GM19467 (cell line): ENCODE measurements around the gene TGFBR3L.
"Not testable (repeated sequence)": the region's sequence is repeated elsewhere in the genome, so short reads cannot be mapped to it uniquely, and the experiment has no call there.

Experiments
- ATAC-seq: cut with Tn5 transposase; IDR thresholded peaks from one replicate; pipeline ENCODE4 v1.9.1; 2021; ENCODE audit warnings: mild to moderate bottlenecking, moderate library complexity; ENCODE audit not compliant: unreplicated experiment

The TGFBR3L gene

DNA sequence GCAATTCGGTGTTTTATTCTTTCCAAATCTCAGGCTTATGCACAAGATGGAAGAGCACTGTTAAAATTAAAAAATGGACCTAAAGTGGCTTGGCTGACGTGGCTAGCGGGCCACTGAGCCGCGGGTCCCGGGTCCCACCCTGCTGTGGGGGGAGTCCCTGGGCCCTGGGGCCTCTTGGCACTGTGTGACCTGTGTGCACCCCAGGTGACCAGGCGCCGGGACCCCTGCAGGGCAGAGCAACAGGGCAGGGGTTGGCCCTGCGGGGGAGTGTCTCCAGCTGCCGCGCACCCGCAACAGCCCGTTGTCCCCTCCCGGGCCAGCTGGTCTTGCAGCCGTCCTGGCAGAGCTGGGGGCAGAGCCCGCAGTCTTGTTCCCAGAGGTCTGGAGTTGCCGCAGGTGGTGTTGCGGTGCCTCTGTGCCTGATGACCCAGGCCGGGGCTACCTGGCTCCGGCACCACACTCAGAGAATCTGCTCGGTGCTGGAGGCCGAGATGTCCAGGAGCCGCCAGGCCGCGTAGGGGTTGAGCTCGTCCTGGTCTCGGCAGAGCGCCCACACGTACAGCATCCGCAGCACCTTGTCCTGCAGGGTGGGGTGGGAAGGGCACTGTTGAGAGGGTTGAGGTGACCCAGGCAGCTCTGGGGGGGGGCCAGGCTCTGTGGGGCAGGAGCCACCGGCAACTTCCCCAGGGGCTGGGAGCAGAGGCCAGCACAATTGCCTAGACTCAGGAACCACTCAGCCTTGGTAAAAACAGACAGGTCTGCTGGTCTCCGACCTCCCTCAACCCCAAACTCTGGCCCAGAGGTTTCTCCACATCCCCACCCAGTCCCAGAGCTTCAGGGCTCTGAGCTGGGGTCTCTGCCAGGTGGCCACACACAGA is 12.3 kb downstream of the TGFBR3L start:
- ATAC-seq: no peak

DNA sequence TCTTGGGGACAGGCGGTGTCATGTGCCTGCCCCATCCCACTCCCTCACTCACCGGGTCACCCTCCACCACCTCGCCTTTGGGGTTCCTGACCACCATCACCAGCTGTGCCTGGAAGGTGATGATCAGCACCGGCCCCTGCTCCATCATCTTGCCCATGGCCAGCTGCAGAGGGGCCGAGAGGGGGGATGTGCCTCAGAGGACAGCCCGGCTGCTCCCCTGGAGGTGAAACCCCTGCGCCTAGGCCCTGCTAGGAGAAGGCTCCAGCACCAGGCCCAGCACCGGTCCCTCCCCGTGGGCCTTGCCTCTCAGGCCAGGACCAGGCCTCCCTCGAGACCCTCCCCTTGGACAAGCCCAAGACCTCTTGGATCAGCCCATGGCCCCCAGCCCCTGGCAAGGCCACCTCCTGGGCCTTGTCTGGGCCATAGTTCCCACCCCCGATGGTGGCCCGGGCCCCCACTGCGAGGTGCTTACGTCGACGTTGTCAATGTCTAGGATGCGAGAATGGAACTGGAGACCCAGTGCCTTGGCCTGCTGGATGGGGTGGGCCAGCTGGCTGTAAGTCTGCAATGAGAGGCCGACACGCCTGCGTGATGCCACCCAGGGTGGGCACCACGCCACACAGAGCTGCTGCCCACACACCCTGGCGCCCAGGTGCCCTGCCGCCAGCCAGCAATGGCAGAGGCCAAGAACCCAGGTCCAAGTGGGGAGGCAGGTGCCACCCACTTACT is 13.1 kb downstream of the TGFBR3L start:
- ATAC-seq: no peak

DNA sequence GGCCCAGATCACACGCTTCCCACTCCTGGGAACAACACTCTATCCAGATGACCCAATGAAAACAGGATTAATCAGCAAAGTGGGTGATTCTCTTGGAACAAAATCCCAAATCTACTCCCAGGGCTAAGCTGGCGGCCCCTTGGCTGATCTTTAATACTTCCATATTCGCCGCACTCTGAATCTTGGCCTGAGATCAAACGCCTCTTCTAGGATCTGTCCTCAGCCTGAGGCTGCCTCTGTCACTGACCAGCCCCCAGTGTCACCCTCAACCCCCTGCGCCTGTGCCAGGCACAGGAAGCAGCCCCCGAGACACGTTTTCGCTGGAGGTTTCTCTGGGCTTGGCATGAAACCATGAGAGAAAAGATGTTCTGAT is 13.7 kb downstream of the TGFBR3L start:
- ATAC-seq: no peak

DNA sequence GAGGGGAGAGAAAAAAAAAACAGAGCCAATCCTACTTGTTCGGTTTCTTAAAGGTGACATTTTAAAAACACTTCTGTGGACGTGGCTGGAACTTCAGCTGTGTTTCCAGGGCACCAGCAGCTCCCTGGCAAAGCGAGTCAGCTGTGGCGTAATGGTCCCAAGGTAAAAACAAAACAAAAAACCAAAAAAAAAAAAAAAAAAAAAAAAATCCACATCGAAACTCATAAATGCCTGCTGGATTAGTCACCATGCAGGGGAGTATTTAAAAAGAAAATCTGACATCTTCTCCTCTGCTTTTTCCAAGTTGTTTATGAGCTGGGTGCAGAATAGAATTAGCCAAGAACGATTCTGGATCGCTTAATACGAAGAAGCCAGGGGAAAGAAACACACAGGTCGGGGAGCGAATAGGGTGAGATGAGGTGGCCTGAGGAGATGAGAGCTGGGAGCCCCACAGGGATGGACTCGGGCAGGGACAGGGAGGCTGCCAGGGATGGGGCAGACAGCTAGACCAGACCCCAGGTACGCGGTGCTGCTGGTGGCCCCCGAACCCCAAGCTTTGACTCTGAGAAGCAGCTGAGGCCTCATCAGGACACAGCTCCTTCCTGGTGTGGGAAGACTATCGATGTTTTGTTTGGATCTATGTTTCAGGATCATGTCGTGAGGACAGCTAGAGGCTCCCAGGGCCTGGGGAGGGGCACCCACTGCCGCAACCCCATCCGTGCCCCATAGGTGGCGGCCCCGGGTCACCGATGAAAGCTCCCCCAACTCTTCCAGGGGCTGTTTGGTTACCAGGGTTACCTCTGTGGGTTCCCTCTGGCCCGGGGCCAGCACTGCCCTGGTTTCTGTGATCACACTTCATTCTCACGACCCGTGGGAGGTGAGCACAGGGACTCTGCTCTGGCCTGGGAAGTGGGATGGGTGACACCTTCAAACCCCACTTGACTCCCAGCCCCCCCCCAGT is 14.4 kb downstream of the TGFBR3L start:
- no peak for ATAC-seq

DNA sequence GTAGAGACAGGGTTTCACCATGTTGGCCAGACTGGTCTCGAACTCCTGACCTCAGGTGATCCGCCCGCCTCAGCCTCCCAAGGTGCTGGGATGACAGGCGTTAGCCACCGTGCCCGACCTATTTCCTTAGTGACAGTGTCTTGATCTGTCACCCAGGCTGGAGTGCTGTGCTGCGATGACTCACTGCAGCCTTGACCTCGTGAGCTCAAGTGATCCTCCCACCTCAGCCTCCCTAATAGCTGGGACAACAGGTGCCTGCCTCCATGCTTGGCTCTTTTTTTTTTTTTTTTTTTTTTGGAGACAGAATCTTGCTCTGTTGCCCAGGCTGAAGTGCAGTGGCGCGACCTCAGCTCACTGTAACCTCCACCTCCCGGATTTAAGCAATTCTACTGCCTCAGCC is 15.4 kb downstream of the TGFBR3L start:
- not testable (repeated sequence) for ATAC-seq

DNA sequence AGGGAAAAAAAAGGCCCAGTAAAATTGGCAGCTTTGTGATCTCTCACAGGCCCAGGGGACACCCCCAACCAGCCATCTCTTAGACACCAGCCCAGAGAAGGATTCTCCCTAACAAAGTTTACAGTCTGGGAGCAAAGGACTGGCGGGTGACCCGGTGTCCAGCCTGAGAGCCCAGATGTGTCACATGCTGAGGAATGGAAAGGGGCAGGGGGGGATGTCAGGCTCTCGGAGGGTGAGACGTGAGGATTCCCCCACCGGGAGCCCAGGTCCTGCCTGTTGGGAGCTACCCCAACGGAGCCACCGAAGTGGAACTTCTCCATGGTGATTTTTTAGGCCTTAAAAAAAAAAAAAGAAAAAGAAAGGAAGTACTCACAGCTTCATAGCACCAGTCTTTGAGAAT is 16.1 kb downstream of the TGFBR3L start:
- ATAC-seq: no peak

DNA sequence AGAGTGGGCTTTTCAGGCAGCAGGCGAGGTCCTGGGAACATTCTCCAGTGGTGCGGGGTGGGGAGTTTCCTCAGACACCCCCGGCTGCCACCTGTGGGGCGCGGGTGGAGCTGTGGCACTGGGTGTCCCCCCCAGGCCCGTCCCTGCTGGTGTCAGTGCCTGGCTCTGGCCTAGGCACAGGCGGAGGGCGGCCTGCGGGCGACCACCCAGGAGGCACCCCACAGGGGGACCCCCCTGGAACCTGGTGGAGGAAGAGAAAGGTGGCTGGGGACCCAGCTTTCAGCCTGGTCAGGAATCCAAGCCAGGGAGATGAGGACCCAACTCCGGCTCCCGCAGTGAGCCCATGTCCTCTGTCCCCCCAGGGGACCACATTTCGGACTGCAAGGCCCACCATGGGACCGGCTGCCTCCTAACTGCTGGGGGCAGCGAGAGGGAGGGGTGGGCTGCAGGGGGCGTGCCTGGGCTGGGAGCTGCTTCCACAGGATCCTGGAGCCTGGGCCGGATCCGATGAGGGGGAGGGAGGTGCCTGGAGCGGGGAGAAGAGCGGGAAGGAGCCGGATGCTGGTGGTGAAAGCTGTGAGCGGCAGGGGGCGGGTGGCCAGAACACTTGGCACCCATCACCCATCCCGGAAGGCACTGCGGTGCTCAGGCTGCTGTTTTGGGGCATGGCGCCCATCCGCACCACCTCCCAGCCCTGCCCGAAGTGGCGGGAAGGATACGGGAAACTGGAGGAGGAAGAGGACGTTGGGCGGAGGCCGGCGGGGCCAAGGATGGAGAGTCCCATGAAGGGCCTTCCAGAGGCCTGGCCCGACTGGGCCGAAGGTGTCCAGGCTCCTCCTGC is 16.8 kb downstream of the TGFBR3L start:
- ATAC-seq: no peak

DNA sequence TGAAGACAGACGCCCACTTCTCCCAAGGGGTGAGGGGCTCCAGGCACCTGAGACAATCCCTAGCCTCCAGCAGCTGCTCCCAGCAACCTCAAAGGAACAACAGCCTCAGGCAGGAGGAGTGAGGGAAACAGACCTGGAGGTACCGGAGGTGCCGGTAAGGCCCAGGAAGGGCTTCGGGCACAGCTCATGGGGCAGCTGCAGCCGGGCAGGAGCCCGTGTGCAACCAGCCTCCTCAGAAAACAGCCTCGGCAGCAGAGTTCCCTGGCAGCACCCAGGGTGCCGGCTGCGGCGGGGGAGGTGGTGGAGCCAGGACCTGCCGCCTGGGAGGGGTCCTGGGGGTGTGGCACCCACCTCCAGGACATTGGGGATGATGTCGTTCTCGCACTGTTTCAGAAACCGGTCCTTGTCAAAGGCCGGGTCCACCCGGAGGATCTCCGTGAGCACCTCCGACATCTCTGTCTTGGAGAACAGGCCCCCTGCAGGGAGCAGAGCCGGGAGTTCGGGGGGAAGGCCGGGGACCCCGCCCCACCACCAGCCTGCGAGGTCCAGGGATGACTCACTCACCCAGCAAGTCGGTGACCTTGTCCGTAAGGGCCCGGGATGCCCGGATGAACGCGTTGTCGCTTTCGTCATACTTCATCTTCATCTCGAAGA is 17.8 kb downstream of the TGFBR3L start:
- no peak for ATAC-seq

DNA sequence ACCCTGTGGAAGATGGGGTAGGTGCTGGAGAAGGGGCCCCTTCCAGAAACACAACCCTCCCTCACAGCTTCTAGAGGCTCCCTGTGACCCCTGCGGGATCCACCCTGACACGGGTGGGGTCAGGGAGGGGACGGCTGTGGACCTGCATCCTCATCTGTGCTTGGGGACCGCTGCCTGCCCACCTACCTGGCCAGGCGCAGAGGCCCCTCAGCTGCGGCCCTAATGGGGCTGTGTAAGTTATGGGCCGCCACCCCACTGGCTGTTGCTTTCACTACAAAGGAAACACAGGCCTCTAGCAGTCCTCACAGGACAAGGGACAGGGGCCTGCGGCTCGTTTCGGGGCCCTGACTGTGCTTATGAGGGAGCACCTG is 18.3 kb downstream of the TGFBR3L start:
- no peak for ATAC-seq

DNA sequence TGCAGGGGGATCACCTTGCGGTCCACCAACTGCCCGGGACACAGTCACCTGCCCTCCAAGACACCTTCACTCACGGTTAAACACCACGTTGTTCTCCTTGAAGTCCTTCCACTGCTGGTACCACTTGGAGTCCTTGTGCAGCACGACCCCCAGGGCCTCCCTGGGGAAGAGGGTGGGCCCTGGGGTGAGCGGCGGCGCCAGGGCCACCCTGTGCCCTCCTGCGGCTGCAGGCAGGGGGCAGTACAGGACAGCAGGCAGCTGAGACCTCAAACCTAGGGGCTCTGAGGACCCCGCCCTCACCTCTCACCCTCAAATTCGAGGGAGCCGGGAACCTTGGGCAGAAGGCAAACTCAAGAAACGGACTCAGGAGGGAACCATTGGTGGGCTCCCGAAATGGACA is 18.8 kb downstream of the TGFBR3L start:
- no peak for ATAC-seq

DNA sequence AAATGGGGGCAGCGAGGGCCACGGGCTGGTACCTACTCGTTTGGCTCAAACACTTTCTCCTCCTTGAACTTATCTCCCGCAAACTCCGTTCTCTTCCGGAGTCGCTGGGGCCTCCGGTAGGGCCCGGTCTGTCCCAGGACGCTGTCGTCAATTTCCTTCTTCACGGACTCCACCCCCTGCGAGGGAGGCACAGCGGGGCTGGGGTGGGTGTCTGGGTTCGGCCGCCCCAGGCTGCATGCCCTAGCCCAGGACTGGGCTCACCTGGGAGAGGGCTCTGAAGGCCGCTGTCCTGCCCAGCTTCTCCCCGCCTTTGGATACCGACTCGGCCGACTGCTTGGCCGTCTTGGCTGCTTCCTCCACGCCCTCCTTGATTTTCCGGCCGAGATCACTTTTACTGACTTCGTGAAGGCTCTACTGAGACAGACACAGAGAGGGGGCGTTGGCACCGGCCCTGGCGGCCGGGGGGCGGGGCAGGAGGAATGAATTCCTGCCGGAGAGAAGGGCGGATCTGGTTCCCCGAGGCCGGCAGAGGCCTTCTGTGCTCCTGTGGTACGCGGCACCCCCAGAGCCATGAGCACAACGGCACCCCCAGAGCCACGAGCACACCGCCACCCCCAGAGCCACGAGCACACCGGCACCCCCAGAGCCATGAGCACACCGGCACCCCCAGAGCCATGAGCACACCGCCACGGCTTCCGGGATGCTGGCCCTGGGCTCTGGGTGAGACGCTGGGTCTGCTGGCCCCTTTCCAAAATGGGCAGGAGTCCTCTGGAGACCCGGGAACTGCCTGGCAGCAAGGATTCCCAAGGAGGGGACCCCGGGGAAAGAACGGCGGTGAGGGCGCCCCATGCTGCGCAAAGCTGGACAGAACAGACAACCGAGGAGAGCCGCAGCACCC is 19.4 kb downstream of the TGFBR3L start:
- ATAC-seq: no peak

DNA sequence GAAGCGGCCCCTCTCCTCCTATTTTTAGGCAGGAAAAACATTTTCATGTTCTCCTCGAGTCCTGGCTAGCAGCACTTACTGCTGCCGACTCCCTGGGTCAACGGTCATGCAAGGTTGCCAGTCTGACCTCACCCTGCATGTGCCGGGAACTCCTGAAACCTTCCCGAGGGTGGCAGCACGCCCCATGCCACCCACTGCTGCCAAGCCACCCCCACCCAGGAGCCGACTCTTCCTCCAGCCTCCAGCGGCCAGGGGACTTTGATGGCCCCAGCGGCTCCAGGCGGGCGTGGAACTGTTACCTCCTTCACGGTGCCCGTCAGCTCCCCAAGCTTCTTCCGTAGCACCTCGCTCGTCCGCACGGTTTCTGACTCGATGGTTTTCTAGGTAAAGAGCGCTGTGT is 20.1 kb downstream of the TGFBR3L start:
- no peak for ATAC-seq

DNA sequence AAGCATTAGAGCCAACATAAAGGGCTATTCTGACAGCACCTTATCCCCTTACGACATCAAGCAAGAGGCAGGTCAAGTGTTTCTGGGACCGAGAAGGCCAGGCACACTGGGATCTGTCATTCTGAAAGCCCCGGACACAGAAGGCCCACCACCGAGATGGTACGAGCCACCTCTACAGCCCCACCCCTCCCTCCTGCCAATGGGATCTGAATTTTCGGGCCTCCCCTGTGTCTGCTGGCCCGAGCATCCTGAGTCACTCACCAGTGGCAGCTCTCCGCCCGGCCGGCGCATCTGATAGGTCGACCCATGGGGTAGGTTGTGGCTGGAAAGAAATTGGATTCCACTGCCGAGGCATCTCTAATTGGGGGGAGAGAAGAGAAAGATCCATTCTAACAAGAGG is 26.2 kb downstream of the TGFBR3L start:
- ATAC-seq: no peak

DNA sequence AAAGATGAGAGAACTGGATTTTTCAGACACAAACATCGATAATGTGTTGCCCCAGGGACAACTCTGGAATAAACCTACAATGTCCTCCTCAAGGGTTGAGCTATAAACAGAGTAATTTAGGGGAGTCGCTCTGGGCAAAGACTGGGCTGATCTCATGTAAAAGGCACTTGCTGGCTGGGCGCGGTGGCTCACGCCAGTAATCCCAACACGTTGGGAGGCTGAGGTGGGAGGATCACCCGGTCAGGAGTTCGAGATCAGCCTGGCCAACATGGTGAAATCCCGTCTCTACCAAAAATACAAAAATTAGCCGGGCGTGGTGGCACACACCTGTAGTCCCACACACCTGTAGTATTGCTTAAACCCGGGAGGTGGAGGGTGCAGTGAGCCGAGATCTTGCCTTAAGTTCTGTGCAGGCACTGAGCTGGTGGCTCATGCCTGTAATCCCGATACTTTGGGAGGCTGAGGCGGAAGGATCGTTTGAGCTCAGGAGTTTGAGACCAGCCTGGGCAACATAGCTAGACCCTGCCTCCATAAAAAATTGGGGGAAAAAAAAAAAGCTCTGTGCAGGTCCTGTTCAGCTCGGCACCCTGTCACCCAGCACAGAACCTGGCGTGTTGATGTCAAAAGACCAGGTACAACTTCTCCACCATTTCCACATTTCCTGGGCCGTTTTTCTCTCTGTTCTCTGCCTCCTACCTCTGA is 27.4 kb downstream of the TGFBR3L start:
- ATAC-seq: no peak

DNA sequence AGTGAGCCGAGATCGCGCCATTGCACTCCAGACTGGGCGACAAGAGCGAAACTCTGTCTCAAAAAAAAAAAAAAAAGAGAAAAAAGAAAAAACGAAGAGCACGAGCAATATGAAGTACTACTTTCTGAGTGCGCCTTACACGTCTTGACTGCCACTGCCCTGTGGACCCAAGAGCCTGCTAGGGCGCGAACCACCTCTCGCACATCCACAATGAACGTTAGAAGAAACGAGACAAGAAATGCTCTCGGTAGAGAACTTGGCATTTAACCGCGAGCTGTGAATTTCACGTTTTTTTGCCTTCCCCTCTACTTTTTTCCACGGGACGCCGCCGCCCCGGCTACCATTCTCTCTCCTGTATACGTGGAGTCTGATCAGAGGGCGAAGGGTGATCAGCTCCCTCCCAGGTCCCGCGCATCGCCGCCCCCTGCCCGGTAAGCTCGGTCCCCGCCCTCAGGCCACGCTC is 28.4 kb downstream of the TGFBR3L start:
- no peak for ATAC-seq

DNA sequence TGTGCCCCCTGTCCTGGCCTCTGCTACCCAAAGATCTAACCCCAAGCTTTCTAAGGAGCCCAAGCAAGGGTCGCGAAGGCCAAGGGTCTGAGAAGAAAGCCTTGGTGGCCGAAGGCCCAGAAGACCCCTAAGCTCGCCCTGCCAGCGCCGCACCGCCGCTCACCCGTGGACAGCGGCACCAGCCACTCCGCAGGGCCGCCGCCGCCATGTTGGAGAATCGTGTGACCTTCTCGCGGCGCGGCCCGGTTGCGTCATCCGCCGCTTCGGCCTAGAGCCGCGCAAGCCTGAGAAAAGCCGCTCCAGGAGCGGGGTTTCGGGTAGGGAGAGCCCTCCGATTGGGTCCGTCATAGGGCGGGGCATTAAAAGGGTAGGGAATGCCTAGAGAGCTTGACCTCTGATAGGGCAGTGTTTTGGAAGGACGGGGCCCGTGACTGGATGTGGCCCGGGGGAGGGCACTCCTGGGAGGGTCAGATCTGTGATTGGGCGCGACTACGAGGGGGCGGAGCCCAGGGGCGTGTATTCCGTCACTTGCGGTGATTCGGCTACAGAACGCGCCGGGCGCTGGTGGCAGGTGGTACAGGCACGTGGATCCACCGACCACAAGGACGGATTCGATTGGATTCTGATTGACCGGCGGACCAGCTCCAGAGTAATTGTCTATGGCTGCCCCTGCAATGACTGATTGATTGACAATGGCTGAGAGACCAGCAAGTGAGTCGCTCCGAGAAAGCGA is 29.0 kb downstream of the TGFBR3L start, which contains the start of gene TIMM44:
Gene TIMM44 (minus strand): TSS at position 223 of the 733 bp plus-strand sequence. CDS start 15 bp downstream, at position 208.
- ATAC-seq: peak; percentile 91

DNA sequence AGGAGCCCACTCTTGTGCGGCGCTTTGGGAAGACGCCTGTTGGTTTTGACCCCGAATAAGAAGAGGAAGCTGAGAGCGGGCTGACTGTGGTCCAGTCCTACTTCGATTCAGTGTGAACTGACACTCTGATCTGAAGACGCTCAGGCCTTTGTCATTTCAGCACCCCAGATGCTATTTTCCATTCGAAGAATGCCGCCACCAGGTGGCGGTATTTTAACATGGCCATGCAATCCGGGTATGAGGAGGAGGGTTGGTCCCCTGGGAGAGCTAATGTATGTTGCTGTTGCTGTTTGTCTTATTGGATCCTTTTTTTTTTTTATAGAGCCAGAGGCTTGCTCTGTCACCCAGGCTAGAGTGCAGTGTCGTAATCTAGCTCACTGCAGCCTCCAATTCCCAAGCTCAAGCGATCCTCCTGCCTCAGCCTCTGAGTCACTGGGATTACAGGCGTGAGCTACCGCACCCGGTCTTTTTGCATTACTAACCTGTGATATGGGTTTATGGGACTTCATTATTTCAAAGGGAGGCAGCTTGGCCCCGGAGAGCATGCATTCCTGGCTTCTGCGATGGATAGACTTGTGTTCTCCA is 29.6 kb downstream of the TGFBR3L start:
- peak; percentile 20 for ATAC-seq
